GM12865 (cell line): ENCODE data around the gene PPY.

Experiments
- DNase-seq: peaks from one replicate; pipeline ENCODE4 v3.0.0; 2010; ENCODE audit warnings: low read depth
- H3K4me3 ChIP-seq: 2 replicates; pipeline ENCODE4 v1.5.1; 2011; ENCODE audit warnings: mild to moderate bottlenecking, low read depth, low read length, control low read depth
- TF ChIP-seq, protein P1 (sequence below): IDR thresholded peaks from 2 replicates; pipeline ENCODE4 v1.5.1; 2011; ENCODE audit warnings: low read length, control low read depth, low read depth, inconsistent platforms; ENCODE audit not compliant: insufficient read depth; ENCODE audit errors: missing control alignments

Gene PPY

DNA sequence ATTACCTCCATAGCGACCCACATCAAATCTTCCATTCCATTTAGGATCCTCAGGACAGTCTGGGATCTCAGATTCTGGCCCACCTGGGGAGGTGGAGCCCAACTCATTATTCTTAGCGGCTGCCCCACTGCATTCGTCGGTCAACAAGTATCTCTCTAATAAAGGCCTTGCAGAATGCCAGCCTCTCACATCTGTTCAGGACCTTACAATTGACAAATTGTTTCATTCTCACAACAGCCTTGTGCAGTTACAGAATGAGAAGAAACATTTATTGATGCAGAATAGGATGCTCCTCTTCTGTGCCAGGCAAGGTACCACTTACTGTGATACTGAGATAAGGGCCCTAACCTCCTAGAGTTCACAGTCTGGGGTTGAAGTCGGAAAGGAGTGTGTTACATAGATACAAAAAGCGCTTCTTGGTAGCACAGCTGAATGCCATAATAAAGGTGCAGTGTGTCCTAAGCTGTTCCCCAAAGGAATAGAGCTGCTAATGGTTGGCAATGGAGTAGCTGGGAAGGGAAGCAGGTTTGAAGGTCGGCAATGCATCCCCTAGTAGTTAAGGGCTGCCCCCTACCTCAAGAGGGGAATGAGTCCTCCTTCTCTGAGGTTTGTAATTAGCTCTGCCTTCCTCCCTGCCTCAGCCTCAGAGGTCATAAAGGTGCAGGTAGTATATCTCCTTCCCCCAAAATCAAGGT, 32.6 kb downstream of the PPY start:
- no peak overlapping the region for H3K4me3 ChIP-seq
- no peak for DNase-seq
- TF ChIP-seq, protein P1, sequence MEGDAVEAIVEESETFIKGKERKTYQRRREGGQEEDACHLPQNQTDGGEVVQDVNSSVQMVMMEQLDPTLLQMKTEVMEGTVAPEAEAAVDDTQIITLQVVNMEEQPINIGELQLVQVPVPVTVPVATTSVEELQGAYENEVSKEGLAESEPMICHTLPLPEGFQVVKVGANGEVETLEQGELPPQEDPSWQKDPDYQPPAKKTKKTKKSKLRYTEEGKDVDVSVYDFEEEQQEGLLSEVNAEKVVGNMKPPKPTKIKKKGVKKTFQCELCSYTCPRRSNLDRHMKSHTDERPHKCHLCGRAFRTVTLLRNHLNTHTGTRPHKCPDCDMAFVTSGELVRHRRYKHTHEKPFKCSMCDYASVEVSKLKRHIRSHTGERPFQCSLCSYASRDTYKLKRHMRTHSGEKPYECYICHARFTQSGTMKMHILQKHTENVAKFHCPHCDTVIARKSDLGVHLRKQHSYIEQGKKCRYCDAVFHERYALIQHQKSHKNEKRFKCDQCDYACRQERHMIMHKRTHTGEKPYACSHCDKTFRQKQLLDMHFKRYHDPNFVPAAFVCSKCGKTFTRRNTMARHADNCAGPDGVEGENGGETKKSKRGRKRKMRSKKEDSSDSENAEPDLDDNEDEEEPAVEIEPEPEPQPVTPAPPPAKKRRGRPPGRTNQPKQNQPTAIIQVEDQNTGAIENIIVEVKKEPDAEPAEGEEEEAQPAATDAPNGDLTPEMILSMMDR, result no peak

DNA sequence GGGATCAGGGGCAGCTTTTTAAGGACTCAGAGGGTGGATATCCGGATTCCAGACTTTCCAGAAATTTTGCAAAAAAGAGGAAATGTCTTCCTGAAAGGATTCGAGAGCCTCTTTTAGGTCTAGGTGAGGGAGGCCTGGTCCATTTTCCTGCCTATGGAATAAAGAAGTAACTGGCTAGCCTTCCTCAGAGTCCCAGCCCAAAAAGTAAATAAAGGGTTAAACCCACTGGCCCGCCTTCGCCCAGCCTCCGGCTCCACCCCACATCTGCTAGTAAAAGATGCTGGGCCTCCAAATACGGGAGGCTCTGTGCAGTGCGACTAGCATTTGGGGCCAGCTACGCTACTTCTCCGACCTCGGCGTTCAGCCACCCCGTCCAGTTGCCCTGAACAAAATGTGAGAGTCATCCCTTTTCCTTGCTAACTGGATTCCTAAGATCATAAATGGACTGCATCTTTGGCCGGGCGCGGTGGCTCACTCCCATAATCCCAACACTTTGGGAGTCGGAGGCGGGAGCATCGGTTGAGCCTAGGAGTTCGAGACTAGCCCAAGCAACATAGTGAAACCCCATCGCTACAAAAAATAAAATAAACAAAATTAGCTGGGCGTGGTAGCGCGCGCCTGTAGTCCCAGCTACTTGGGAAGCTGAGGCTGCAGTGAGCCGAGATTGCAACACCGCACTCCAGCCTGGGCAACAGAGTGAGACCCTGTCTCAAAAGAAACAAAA, 34.1 kb downstream of the PPY start:
- H3K4me3 ChIP-seq, result no peak overlapping the region
- peak; percentile 31 for DNase-seq

DNA sequence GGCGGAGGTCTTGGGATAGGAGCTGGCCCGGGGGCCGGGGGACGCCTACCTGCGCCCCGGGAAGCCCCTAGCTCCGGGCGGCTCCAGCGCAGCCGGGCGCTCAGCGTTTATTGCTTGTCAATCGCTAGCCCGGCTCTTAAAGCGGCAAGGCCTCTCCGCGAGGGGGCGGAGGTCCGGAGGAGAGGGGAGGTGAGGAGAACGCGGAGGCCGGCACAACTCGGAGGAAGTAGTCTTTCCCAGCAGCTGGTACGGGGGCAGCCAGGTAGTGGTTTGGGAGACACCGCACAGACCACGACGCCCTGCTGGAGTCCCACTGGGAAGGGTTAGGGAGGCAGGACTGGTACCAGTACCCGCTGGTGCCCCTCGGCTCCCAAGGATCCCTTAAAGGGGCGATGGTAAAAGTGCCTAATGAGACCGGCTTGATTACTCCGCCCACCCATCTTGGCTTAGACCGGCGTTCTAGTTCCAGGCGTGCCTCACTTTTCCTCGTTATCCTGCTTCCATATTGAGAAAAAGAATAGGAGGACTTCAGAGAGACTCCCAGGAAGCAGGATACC, 34.8 kb downstream of the PPY start, which contains the start of gene MPP2:
Gene MPP2 (minus strand): TSS at position 112 of the 557 bp plus-strand sequence. CDS start 3,076 bp downstream, outside the sequence.
- TF ChIP-seq, protein P1, result no peak
- DNase-seq, result peak; percentile 19
- H3K4me3 ChIP-seq, result no peak within 1 kb of the TSS

More for the DNA sequence above, 34.1 kb downstream of the PPY start:
- TF ChIP-seq, protein P1, result no peak

DNA sequence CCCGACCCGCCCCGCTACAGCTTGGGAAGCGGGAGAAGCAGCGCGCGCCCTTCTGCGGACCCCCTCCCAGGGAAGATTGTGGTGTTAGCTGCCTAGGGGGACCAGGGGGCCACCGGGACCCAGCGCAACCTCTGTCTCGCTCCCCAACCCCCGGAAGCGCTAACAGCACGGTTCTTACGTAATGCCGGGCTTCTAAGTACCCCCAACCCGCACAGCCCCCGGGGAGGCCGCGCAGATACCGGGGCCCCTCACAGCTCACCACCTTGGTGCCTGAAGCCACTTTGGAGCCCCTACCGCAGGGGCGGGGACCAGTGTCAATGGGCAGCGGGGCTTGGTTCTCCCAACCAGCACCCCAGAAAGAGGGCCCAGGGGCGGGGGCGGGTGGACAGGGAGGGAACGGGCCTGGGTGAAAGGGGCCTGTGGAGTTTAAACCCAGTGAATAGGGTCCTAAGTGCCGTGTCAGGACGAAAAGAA, 35.3 kb downstream of the PPY start:
- no peak for DNase-seq
- no peak overlapping the region for H3K4me3 ChIP-seq
- TF ChIP-seq, protein P1, result no peak

DNA sequence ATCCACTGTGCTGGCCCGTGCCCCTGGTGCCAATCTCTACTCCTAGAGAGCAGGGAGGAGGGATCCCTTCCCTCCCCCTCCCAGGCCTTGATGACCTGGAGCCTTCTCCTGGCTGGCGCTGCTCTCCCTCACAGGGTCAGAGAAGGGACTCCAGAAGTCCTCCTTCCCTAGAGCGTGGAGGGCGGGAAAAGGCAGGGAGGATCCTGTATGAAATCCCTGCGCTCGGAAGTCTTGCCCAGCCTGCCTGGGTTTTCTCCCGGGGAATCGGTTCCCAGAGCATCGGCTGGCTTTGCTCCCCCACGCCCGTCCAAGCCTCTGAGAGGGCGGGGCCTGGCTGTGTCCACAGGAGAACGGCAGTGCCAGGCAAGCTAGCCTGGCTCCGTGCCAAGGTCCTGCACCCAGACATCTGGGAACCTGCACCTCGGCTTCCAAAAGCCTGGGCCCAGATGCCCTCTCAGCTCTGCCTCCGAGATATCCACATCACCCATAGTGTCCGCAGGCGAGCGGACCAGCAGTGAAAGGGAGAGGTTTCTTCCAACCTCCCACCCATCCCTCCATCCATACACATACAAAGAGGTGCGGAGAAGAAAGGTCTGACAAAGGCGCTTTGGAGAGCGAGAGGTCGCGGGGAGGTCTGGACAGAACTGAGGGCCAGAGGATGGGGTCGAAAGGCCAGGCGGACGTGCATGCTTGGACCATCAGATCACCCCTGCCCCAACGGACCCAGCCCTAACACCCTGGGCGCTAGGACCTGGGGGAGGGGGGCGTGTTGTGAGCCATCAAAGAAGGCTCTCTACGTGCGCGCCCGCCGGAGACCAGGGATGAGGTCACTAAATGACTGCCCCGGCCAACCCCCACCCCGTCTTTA, 36.1 kb downstream of the PPY start:
- DNase-seq, result no peak
- H3K4me3 ChIP-seq, result no peak overlapping the region
- TF ChIP-seq, protein P1, result no peak

DNA sequence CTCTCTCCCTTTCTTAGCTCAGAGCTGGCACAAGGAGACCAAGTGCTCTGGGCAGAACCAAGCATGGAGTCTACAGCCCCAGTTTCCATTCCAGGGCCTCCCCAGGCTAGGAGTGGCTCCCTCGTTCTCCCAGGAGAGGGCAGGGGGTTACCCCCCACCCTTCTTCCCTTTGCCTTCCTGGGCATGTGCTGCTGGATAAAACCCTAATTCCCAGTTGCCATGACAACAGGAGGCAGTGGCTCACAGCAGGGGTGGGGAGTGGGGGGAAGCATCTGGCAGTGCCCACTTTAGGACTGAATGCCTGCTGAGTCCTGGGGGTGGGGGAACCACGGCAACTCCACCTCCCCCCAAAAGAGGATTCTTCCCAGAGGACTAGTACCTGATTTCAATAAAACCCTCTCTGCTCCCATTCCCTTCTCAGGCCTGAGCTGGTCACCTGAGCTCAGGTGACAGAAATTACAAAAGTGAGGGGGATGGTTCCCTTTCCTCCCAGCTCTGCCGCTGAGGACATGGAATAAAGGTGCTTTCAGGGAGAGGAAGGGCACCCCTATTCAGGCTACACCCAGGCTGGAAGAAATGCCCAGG, 36.8 kb downstream of the PPY start:
- no peak overlapping the region for H3K4me3 ChIP-seq
- TF ChIP-seq, protein P1, result no peak
- no peak for DNase-seq
